Jurkat, Clone E6-1 (cell line): ENCODE data around the gene ZIC5.

Experiments used
- DNase-seq: peaks from one replicate; pipeline ENCODE4 v3.0.0-alpha.2; 2011; ENCODE audit warnings: low read depth, low spot score
- H3K4me3 ChIP-seq: 2 replicates; pipeline ENCODE4 v1.5.1; 2011; ENCODE audit warnings: mild to moderate bottlenecking, low read length, control low read depth, moderate library complexity

The ZIC5 gene

DNA sequence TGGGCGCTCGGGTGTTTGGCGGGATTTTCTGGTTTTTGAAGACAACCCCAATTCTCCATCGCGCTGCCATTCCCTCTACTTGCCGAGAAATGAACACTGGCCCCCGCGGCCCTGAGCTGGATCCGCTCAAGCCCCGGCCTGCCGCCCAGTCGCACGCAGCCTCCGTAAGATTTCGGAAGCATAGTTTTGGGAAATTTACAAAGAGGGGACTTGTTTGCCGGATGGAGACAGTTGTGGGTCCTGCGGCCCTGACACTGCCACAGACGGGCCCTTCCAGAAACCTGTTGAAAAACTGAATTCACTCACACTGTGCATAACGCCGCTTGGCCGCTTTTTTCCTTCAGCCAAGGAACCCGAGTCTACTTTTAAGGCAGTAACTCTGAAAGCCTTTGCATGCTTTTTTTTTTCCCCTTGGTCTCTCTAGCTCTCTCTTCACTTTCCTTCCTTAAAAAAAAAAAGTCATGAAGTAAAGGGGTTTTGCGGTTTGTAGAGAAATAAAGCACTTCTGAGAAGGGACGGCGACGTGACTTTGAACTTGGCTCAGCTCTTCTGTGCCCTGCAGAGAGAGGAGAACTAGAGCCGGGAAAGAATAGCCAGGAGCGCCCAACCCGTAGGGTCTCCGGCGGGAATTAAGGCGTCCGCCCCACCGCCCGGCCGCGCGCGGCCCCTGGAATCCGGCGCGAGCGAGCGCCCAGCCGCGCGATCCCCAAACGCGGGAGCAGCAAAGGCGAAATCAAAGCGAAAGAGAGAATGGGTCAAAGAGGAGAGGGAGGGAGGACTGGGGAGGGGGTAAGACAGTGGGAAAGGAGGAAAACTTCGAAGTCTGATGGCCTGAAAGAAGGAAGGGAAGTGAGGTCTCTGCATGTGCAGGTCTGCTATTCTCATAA, 6.6 kb upstream of the ZIC5 start:
- DNase-seq, result peak; percentile 49
- no peak overlapping the region for H3K4me3 ChIP-seq

DNA sequence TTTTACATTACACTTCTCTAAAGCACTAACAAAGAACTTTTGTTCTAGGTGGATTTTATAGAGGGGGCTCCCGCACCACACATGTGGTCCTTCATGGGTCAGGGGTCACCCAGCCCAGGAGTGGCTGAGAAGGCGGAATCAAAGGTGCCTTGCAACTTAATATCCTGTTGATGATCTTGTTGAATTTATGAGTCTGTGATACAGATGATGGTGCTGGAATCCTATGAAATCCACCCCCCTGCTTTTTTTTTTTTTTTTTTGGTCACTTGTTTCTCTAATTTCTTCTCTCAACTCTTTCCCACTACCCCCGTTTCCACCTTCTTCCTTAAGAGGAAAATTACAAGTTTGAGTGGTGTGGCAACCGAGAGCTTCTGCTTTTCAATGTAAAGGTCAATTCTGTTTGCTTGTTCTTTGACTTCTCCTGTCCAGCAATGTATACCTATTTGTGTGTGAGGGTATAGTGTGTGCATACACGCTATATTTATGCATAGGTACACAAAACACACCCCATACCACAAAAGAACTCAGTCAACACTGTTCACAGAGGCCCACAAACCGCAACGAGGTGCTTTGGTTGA, 5.9 kb upstream of the ZIC5 start:
- H3K4me3 ChIP-seq, result no peak overlapping the region
- no peak for DNase-seq

- no peak overlapping the region for H3K4me3 ChIP-seq
- DNase-seq, result no peak
These were observed 5.0 kb upstream of the ZIC5 start for GRCh38 chr13:99976575-99976974.

DNA sequence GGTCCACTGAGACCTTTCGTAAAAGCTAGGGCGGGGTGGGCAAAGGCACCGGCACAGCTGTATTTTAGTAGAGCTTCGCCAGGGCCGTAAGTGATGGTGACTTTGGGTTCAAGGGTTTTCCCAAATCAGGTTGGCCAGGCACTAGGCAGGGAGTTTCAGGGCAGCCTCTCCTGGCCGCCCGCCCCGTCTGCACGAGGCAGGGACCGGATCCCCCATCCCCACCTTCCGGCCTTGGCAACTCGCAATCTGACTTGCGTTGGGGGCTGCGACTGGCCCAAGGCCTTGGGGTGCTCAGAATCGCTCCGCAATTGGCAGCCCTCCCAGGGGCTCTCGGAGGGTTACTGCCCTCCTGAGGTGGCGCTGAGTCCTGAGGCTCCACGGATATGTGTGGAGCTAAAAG, 4.1 kb upstream of the ZIC5 start:
- no peak overlapping the region for H3K4me3 ChIP-seq
- DNase-seq, result no peak

DNA sequence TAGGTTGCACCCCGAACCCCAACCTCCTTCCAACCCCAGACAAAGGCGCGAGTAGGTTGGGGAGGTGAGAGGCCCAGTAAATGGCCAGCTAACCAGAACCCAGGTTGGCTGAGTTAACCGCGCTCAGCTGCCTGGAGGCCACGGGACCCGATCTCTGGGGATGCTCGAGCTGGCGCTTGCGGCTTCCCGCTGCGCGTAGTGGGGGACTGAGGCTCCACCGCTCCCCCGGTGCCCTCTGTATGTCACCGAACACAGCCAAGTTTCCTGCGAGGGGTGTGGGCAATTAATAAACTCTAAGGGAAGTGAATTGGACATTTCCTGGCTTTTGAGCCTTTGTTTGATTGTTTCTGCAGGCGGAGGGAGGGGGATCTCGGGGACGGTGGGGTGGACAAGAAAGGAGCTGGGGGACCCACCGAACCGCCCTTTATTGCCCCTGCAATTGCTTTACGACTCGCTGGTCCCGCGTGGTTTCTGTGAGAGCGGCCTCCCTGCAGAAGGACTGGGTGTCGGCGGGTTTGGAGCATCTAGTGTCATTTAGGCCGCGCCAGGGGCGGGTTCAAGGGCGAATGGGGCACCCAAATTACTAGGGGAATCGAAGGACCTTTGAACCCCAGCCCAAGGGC, 3.5 kb upstream of the ZIC5 start:
- DNase-seq, result no peak
- no peak overlapping the region for H3K4me3 ChIP-seq

- DNase-seq, result no peak
- no peak overlapping the region for H3K4me3 ChIP-seq
These were observed 2.9 kb upstream of the ZIC5 start for GRCh38 chr13:99974296-99974938.

GRCh38 chr13:99973808-99974185, 2.2 kb upstream of the ZIC5 start:
- H3K4me3 ChIP-seq, result no peak overlapping the region
- DNase-seq, result no peak

DNA sequence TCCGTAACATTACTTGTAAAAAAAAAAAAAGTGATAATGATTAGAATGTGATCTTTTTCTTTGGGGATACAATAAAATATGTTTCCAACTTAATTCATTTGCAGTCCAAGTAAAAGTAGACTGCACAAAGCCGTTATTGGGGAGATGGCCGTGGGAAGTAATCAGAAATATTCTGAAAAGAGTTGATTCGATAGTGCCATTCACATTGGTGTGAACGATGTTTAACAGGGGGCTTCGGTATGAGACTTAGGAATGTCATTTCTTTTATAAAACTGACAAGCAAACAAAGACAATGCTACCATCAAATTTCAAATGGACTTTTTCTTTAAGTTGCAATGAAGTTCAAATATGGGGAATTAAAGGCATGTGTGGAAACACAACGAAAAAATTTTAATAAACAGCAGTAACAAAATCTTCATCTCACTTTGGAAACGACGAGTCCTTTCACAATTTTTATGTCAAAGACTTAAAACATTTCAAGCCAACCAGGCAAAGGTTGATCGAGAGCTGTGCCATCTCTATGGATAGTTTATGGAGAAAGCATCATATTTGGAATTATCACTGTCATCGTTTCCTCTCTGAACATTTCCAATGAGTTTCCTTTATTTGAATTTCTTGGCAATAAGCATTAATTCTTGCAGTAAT, 1.7 kb upstream of the ZIC5 start:
- no peak for DNase-seq
- H3K4me3 ChIP-seq, result no peak overlapping the region

DNA sequence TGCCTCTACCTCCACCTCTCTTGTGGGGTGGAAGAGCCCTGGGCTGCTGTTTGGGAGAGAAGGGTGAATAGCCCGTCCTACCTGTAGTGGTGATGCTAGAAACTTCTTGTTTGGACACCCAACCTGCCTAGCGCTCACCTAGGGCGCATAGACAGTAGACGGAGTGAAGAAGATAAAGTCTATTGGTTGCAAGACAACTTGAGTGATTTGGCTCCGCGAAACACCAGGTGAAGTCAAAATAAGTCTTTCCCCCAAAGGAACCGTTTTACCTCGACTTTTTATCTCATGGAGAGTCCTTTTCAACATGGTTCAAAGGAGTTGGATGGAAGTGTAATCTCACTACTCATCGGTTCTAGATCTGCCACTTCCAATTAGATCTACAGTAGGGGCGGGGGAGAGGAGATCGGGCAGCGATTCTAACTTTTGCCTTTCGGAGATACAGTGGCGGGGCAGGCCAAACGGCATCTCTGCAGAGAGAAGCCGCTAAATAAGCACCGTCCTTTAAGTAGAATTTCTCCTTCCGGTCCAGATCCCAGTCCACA, 694 bp upstream of the ZIC5 start:
- no peak overlapping the region for H3K4me3 ChIP-seq
- no peak for DNase-seq

DNA sequence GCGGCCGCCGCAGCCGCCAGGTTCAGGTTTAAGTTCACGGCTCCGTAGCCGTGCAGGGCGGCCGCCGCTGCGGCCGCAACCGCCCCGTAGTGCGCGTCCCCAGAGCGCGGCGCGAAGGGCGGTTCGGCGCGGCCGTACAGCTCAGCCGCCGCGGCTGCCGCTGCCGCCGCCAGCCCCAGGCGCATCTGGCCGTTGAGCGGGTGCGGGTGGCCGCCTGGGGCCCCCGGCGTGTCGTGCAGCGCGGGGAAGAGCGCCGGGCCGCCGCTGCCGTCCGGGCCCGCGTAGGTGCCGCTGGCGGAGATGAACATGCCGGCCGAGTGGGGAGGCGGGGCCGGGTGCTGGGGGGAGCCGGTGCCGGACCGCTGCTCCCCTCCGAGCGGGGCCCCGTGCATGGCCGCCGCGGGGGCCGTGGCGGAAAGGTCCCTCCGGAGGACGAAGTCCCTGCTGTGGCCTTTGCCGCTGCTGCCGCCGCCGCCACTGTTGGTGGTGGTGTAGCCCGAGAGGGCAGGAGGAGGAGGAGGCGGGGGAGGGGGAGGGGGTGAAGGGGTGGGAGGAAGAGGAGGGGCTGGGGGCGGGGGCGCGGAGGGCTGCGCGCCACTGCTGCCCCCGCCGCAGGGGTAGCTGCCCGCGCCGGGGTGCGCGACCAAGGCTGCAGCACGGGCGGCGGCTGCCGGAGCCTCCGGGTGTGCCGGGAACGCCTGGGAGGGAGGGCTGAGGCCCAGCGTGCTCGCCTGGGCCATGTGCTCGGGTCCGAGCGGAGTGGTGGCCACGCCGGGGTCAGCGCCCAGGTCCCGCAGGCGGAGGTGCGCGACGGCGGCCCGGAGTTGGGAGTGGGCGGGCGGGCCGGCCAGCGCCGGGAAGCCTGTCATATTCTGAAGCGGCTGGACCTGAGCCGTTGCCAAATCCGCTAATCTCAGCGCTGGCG, 654 bp downstream of the ZIC5 start:
- no peak for DNase-seq
- H3K4me3 ChIP-seq, result peak overlapping the region; percentile 9; the same call in 1 of the 2 replicates

GRCh38 chr13:99969919-99970650, 1.5 kb downstream of the ZIC5 start:
- peak overlapping the region; percentile 58 for H3K4me3 ChIP-seq
- peak; percentile 40 for DNase-seq

- no peak for DNase-seq
- peak overlapping the region; percentile 58 for H3K4me3 ChIP-seq
These were observed 2.1 kb downstream of the ZIC5 start for GRCh38 chr13:99969453-99969918.

- no peak overlapping the region for H3K4me3 ChIP-seq
- DNase-seq, result no peak
These were observed 2.8 kb downstream of the ZIC5 start for GRCh38 chr13:99968521-99969452.

DNA sequence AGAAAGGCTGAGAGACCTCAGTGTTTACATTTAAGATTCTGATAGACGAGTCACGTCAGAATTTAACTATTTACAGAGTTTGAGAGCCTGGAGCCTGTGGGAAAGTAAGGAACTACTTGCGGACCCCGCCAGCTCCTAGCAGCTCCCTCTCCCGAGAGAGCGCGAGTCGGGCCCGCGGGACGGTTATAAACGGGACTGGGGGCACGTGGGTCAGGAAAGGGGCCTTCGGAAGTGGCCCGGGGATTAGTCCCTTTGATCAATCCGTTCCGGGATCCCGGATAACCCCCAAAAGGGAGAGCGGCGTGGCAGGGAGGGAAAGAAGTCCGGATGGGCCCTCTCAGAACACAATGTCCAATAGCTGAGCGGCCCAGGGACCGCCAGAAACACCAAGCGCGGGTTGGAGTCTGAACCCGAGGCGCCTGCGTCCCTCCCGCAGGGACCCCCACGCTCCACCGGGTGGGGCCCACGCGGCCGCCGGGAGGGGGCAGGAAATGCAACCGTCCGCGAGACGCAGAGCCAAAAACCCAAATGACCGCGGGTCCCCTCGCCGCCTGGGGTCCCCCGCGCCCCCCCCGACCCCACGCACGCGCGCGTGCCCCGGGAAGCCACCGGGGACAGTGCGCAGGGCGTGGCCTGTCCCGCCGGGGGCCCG, 3.6 kb downstream of the ZIC5 start:
- DNase-seq, result no peak

DNA sequence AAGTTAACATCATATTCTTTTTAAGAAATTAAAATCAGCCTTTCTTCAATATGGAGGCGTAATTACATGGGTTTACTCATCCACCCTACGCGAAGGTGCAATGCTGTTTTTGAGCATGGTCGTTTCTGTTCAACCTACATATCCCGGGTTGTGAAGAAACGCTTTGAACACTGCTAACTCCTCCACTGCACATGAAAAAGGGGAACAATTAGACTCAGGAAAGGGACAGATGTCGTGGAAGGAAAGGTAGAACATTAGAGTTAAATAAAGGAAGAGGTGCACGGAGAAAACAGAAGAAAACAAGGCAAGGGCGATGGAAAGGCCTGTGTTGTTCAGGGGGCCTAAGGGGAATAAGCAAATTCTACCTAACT, 4.1 kb downstream of the ZIC5 start:
- DNase-seq, result no peak
- no peak overlapping the region for H3K4me3 ChIP-seq

More for the DNA sequence above, 3.6 kb downstream of the ZIC5 start:
- H3K4me3 ChIP-seq, result no peak overlapping the region
